ENCODE results near the gene PERM1. TPM values are rescaled to one million over a fixed set of nuclear protein-coding genes. Genes with fewer than 3 reads are reported as not detected.

The PERM1 gene
- total RNA-seq, 1 experiment from 2014 or later = 0.47 TPM

- Histone ChIP-seq H3F3A (ENCODE audit: low read length, unreplicated experiment) (no peaks in the 10 kb centered on the region), H3K4me3 (ENCODE audit: low read length) (peak overlapping the region; percentile 79), H3K4me2 (ENCODE audit: low read length) (peak overlapping the region; percentile 98), H3K36me3 (ENCODE audit: low read depth, low read length) (no peaks in the 10 kb centered on the region), H3K4me1 (ENCODE audit: insufficient read depth, low read length) (peaks cover 25% of the 10 kb centered on the region), H3K27me3 (ENCODE audit: low read length) (no peaks in the 10 kb centered on the region), H3K9me2 (replicated peaks; ENCODE audit: low read length) (no peaks in the 10 kb centered on the region), H3K79me2 (ENCODE audit: low read length) (peaks cover 15% of the 10 kb centered on the region), H3K27ac (ENCODE audit: low read length) (peak overlapping the region; percentile 99), H2AFZ (ENCODE audit: low read length) (no peak overlapping the region), H4K20me1 (ENCODE audit: low read length) (no peaks in the 10 kb centered on the region), H3K9me3 (ENCODE audit: low read length) (no peaks in the 10 kb centered on the region), H3K9ac (ENCODE audit: low read length) (peak overlapping the region; percentile 99)
- ChIA-PET POLR2A (ENCODE audit: unreplicated experiment) (interaction anchor here (0.6 kb wide), 1 partner anchor 111 kb away, joined by 3 read pairs; no protein-coding TSS in a partner anchor), CTCF (interaction anchor here (1.1 kb wide), 2 partner anchors 8 to 97 kb away, joined by 4 to 14 read pairs; no protein-coding TSS in a partner anchor)
- TSS peak; percentile 24 for BruUV-seq (replicated peaks)
- DNase-seq = no peak
- intact Hi-C loops (cut with micrococcal nuclease) = no loop called here
- no peak for TF ChIP-seq EZH2 (IDR thresholded peaks at IDR 0.05; ENCODE audit: low read length, unreplicated experiment)
- no peak for TF ChIP-seq CTCF (conservative IDR thresholded peaks at IDR 0.05; ENCODE audit: low read depth, low read length)
- TF ChIP-seq EZH2phosphoT487 (IDR thresholded peaks at IDR 0.05; ENCODE audit: borderline replicate concordance, low read length) = no peak
- ATAC-seq = no peak
These were observed 14.2 kb downstream of the PERM1 start for GRCh38 chr1:967466-968343.

- Histone ChIP-seq H3K4me1 (ENCODE audit: insufficient read depth, low read length) (peaks cover 25% of the 10 kb centered on the region), H3K9me2 (replicated peaks; ENCODE audit: low read length) (no peaks in the 10 kb centered on the region), H3K27ac (ENCODE audit: low read length) (peak overlapping the region; percentile 99), H2AFZ (ENCODE audit: low read length) (peak overlapping the region; percentile 43), H3K36me3 (ENCODE audit: low read depth, low read length) (no peaks in the 10 kb centered on the region), H4K20me1 (ENCODE audit: low read length) (no peaks in the 10 kb centered on the region), H3F3A (ENCODE audit: low read length, unreplicated experiment) (no peaks in the 10 kb centered on the region), H3K9me3 (ENCODE audit: low read length) (no peaks in the 10 kb centered on the region), H3K9ac (ENCODE audit: low read length) (peak overlapping the region; percentile 99), H3K4me3 (ENCODE audit: low read length) (peak overlapping the region; percentile 79), H3K27me3 (ENCODE audit: low read length) (no peaks in the 10 kb centered on the region), H3K79me2 (ENCODE audit: low read length) (peaks cover 15% of the 10 kb centered on the region), H3K4me2 (ENCODE audit: low read length) (peak overlapping the region; percentile 98)
- CTCF ChIA-PET = interaction anchor here (0.5 to 1.1 kb wide), 5 partner anchors 9 to 97 kb away, joined by 3 to 14 read pairs (median 4); no protein-coding TSS in a partner anchor
- no TSS peak for BruUV-seq (replicated peaks)
- ATAC-seq = peak; percentile 79
- POLR2A ChIA-PET (ENCODE audit: unreplicated experiment) = interaction anchor here (0.6 to 1.0 kb wide), 4 partner anchors 8 to 270 kb away, joined by 3 to 6 read pairs (median 5); partner anchors contain the start of gene NOC2L
- intact Hi-C loops (cut with micrococcal nuclease) = no loop called here
- DNase-seq = peak; percentile 88
- no peak for TF ChIP-seq EZH2phosphoT487 (IDR thresholded peaks at IDR 0.05; ENCODE audit: borderline replicate concordance, low read length)
These were observed 15.1 kb downstream of the PERM1 start for GRCh38 chr1:966704-967300.

- ATAC-seq (peak; percentile 86), DNase-seq (peak; percentile 80)
- H3K27ac ChIP-seq (ENCODE audit: low read length) = peak within 1 kb of the TSS; percentile 99
- no peaks in the 10 kb centered on the region for H3F3A ChIP-seq (ENCODE audit: low read length, unreplicated experiment)
- intact Hi-C loops (cut with micrococcal nuclease) = no loop called here
- ChIA-PET POLR2A (ENCODE audit: unreplicated experiment) (interaction anchor here (0.6 to 1.0 kb wide), 4 partner anchors 7 to 271 kb away, joined by 3 to 6 read pairs (median 5); partner anchors contain the start of gene NOC2L), CTCF (interaction anchor here (0.5 to 1.1 kb wide), 5 partner anchors 10 to 98 kb away, joined by 3 to 14 read pairs (median 4); no protein-coding TSS in a partner anchor)
- H3K36me3 ChIP-seq (ENCODE audit: low read depth, low read length) = no peaks in the 10 kb centered on the region
- H3K4me1 ChIP-seq (ENCODE audit: insufficient read depth, low read length) = peaks cover 28% of the 10 kb centered on the region
- H3K79me2 ChIP-seq (ENCODE audit: low read length) = peaks cover 15% of the 10 kb centered on the region
- H3K9ac ChIP-seq (ENCODE audit: low read length) = peak within 1 kb of the TSS; percentile 99
- BruUV-seq (replicated peaks) = TSS peak; percentile 80
- peak within 1 kb of the TSS; percentile 79 for H3K4me3 ChIP-seq (ENCODE audit: low read length)
- no peak for TF ChIP-seq EZH2 (IDR thresholded peaks at IDR 0.05; ENCODE audit: low read length, unreplicated experiment)
- TF ChIP-seq CTCF (conservative IDR thresholded peaks at IDR 0.05; ENCODE audit: low read depth, low read length) = no peak
- no peak for TF ChIP-seq EZH2phosphoT487 (IDR thresholded peaks at IDR 0.05; ENCODE audit: borderline replicate concordance, low read length)
- H3K4me2 ChIP-seq (ENCODE audit: low read length) = peak within 1 kb of the TSS; percentile 98
- no peaks in the 10 kb centered on the region for H3K9me2 ChIP-seq (replicated peaks; ENCODE audit: low read length)
- no peaks in the 10 kb centered on the region for H3K27me3 ChIP-seq (ENCODE audit: low read length)
- no peaks in the 10 kb centered on the region for H3K9me3 ChIP-seq (ENCODE audit: low read length)
- H2AFZ ChIP-seq (ENCODE audit: low read length) = peak within 1 kb of the TSS; percentile 43
- no peaks in the 10 kb centered on the region for H4K20me1 ChIP-seq (ENCODE audit: low read length)
These were observed 15.7 kb downstream of the PERM1 start, which contains the start of gene PLEKHN1 for GRCh38 chr1:966135-966703. PLEKHN1 (plus strand) TSS chr1:966482; CDS start chr1:966532, 50 bp downstream.
